Measurements from ENCODE around the gene DYSF. TPM values are rescaled to one million over a fixed set of nuclear protein-coding genes. Genes with fewer than 3 reads are reported as not detected.

The DYSF gene
- polyA plus RNA-seq, 1 donor from 2014 or later, result 0.04 TPM

DNA sequence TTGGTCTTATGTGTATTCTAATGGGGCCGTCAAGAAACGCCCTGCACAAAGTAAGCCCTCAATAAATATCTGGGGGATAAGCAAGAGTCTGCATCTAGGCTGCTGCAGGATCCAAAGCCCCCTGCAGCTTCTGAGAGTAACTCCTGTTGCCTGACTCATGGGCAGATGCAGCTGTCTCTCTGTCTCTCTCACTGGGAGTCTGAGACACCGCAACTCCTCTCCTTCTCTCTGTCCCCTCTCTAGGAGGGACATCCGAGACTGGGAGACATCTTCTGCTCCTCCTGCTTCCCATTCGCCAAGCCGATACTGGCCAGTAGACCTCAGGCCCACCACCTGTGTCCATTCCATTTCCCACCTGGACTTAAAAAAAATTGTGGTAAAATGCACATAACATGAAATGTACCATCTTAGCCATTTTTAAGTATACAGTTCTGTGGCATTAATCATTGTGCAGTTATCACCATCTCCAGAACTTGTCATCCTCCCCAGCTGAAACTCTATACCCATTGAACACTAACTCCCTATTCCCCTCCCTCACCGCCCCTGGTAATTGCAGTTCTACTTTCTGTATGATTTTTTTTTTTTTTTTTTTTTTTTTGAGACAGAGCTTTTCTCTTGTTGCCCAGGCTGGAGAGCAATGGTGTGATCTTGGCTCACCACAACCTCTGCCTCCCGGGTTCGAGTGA lies 20.1 kb downstream of the DYSF start:
- no peaks in the 10 kb centered on the region for H3K79me2 ChIP-seq (replicated peaks; ENCODE audit: insufficient read depth, low read length)
- H3K9me2 ChIP-seq (ENCODE audit: insufficient read depth, low read length), result no peaks in the 10 kb centered on the region
- H3K9ac ChIP-seq (ENCODE audit: low read length), result no peak overlapping the region
- TF ChIP-seq EP300 (conservative IDR thresholded peaks at IDR 0.05; ENCODE audit: poor library complexity, severe bottlenecking) (no peak), SMC3 (conservative IDR thresholded peaks at IDR 0.05; ENCODE audit: poor library complexity) (no peak), RAD21 (conservative IDR thresholded peaks at IDR 0.05) (no peak), MXI1 (conservative IDR thresholded peaks at IDR 0.05; ENCODE audit: poor library complexity, severe bottlenecking) (no peak), POLR2AphosphoS5 (IDR thresholded peaks at IDR 0.05) (no peak), EZH2 (IDR thresholded peaks at IDR 0.05; ENCODE audit: borderline replicate concordance, insufficient read depth, low read length, poor library complexity, severe bottlenecking) (no peak), REST (IDR thresholded peaks at IDR 0.05; ENCODE audit: borderline replicate concordance) (no peak), CTCF (IDR thresholded peaks at IDR 0.05; ENCODE audit: poor library complexity, severe bottlenecking) (no peak)
- no peak overlapping the region for H2AFZ ChIP-seq (ENCODE audit: low read depth, low read length)
- H3K9me3 ChIP-seq (ENCODE audit: low read length), result no peaks in the 10 kb centered on the region
- H3F3A ChIP-seq (ENCODE audit: insufficient read depth, low read length, poor library complexity, severe bottlenecking), result no peaks in the 10 kb centered on the region
- H3K27ac ChIP-seq (ENCODE audit: low read length), result no peak overlapping the region
- H3K27me3 ChIP-seq (ENCODE audit: insufficient read depth, low read depth, low read length), result peaks cover 14% of the 10 kb centered on the region
- H3K4me2 ChIP-seq (ENCODE audit: low read length), result no peak overlapping the region
- no peaks in the 10 kb centered on the region for H4K20me1 ChIP-seq (ENCODE audit: insufficient read depth)
- H3K36me3 ChIP-seq (ENCODE audit: insufficient read depth, low read length), result no peaks in the 10 kb centered on the region
- no peak overlapping the region for H3K4me3 ChIP-seq (ENCODE audit: low read length)

GRCh38 chr2:71474116-71474743 lies 20.9 kb downstream of the DYSF start:
- peaks cover 6% of the 10 kb centered on the region for H3K27me3 ChIP-seq (ENCODE audit: insufficient read depth, low read depth, low read length)
- H3K79me2 ChIP-seq (replicated peaks; ENCODE audit: insufficient read depth, low read length), result no peaks in the 10 kb centered on the region
- no peaks in the 10 kb centered on the region for H4K20me1 ChIP-seq (ENCODE audit: insufficient read depth)
- H3K4me2 ChIP-seq (ENCODE audit: low read length), result no peak overlapping the region
- H3K9ac ChIP-seq (ENCODE audit: low read length), result no peak overlapping the region
- no peaks in the 10 kb centered on the region for H3K36me3 ChIP-seq (ENCODE audit: insufficient read depth, low read length)
- no peaks in the 10 kb centered on the region for H3K9me2 ChIP-seq (ENCODE audit: insufficient read depth, low read length)
- H2AFZ ChIP-seq (ENCODE audit: low read depth, low read length), result no peak overlapping the region
- H3K4me3 ChIP-seq (ENCODE audit: low read length), result no peak overlapping the region
- TF ChIP-seq SMC3 (conservative IDR thresholded peaks at IDR 0.05; ENCODE audit: poor library complexity) (no peak), CTCF (IDR thresholded peaks at IDR 0.05; ENCODE audit: poor library complexity, severe bottlenecking) (no peak), TAF1 (IDR thresholded peaks at IDR 0.05; ENCODE audit: low read depth) (no peak), RAD21 (conservative IDR thresholded peaks at IDR 0.05) (no peak), POLR2AphosphoS5 (IDR thresholded peaks at IDR 0.05) (no peak)
- no peaks in the 10 kb centered on the region for H3F3A ChIP-seq (ENCODE audit: insufficient read depth, low read length, poor library complexity, severe bottlenecking)
- no peaks in the 10 kb centered on the region for H3K9me3 ChIP-seq (ENCODE audit: low read length)
- no peak overlapping the region for H3K27ac ChIP-seq (ENCODE audit: low read length)

All from neural cell (in vitro differentiated cells).